Hematopoietic multipotent progenitor cell treated with erythropoietin and hydrocortisone succinate and interleukin-3 and kit ligand, for 15 days (in vitro differentiated cells): ENCODE measurements around the gene SLC9C2.
A peak's percentile ranks its signal among the peaks of the same experiment; 100 is the strongest.
"Not testable (repeated sequence)": the region's sequence is repeated elsewhere in the genome, so short reads cannot be mapped to it uniquely, and the experiment has no call there.

Experiments used
- DNase-seq: peaks from one replicate; pipeline ENCODE4 v3.0.0-alpha.2; 2015; ENCODE audit warnings: low spot score

The SLC9C2 gene

GRCh38 chr1:173529106-173529505 is 73.8 kb downstream of the SLC9C2 start:
- DNase-seq = no peak

DNA sequence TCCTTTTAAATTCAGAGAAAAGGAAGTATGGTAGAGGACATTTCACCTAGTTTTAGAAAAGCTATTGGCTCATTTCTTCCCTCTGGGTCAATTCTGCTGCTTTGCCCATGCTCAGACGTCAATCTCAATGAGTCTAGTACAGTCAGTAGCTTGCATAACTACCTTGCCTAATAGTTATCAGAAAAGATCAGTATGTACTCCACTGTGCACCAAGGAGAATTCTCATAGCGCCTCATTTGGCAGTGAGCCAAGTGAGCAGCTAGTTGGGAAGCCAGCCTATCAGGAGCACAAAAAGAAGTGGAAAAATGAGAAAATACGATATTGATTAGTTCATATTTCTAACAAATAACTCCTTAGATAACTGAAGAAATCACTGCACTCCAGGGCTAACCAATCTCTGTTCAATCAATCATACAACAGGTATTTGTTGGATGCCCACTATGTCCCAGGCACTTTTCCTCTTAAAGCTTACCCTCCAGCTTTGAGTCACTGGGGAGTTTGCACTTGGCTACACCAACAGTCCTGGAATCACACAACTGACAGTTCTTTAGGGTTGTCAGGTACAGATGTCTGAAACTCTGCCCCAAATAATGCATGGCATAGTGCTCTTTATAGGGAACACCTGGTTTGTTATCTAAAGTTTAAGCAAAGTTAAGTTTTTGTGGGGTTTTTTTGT is 75.6 kb downstream of the SLC9C2 start:
- peak; percentile 22 for DNase-seq

DNA sequence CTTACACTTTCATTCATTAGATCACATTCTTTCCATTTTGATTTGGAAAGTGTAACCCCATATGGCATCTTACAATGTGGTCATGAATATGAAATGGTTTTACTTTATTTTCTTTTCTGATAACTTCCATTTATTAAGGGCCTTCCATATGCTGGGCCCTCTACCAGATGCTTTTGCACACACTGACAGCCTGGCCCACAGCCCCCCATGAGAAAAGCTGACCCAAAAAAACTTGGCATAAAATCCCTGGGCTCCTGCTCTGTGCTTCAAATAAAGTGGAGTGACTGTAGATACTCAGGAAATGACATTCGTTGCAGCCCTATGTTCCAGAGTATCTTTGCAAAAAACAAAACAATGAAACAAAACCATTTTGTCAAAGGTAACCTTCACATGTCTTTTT is 76.9 kb downstream of the SLC9C2 start:
- DNase-seq = no peak

- no peak for DNase-seq
Observed at GRCh38 chr1:173523329-173523728, 79.5 kb downstream of the SLC9C2 start.

DNA sequence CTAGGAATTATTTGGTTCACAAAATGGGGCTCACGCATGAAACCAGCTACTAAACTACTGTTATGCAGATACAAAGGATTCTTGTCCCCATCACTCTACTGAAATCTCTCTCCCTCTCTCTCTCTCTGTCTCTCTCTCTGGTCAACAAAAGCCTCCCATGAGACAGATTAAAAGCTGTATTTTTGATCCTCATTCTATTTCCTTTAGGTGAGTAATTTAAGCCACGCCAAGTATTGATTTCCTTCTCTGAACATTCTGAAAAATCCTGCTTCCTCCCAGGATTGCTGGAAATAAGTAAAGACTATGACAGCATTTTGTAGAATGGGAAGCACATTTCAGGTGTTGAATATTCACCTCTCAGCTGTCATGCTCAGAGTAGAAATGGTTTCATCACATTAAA is 82.1 kb downstream of the SLC9C2 start:
- DNase-seq = no peak

DNA sequence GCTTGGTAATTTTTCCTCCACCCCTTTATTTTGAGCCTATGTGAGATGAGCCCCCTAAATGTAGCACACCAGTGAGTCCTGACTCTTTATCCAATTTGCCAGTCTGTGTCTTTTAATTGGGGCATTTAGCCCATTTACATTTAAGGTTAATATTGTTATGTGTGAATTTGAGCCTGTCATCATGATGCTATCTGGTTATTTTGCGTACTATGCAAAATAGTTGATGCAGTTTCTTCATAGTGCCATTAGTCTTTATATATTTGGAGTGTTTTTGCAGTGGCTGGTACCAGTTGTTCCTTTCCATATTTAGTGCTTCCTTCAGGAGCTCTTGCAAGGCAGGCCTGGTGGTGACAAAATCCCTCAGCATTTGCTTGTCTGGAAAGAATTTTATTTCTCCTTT is 88.4 kb downstream of the SLC9C2 start:
- DNase-seq = not testable (repeated sequence)

GRCh38 chr1:173509797-173510196 is 93.1 kb downstream of the SLC9C2 start:
- no peak for DNase-seq

GRCh38 chr1:173508541-173508940 is 94.3 kb downstream of the SLC9C2 start:
- no peak for DNase-seq

DNA sequence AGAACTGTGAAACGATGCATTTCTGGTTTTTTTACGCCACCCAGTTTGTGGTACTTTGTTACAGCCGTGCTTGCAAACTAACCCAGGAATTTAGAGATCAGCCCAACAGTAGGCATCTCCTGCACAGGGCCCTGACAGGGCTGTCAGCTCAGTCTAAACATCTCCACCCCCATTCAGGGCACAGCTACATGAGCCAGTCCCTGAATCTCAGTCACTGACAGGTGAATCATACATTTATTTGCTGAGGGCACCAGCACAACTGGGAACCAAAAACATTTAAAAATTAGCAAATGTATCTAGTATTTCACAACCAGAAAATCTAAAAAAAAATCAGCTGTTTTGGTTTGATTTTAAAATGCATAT is 95.0 kb downstream of the SLC9C2 start:
- DNase-seq = no peak

DNA sequence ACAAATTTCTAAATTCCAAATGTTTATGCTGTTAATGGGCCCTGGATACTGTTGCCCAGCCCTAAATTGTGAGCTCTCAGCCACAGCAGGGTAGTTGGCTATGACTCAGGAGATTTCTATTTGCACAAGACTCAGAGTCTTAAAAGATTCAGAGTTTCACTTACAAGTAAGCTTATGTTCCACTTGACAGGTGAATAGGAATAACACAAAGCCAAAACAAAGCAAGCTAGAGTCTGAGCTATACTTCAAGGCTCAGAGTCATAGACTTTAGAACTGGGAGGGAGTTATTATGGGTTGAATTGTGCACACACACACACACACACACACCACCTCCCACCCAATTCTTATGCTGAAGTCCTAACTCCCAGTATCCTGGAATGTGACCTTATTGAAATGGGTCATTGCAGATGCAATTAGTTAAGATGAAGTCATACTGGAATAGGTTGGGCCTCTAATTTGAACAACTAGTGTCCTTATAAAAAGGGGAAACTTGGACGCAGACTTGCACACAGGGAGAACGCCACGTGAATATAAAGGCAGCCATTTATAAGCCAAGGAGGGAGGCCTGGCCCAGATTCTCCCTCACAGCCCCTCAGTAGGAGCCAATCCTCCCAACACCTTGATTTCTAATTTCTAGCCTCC is 95.5 kb downstream of the SLC9C2 start:
- DNase-seq = no peak

- peak; percentile 70 for DNase-seq
Observed at GRCh38 chr1:173506437-173506836, 96.4 kb downstream of the SLC9C2 start.

DNA sequence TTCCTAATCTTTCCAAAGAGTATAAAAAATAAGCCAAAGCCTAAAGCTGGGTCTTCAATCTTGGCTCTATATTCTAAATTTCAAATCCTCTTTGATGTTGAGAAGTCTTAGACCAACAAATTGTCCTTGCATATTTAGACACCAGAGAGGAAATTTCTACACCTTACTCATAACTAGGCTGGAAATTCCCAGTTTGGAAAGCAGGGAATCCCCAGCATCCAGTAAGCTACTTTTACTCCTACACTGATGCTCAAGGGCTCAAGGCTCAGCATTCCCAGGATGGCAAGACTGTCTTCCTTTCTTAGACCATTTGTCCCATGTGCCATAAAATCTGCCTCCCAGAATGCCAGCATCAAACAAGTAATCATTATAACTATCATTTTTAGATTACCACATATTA is 97.5 kb downstream of the SLC9C2 start:
- DNase-seq = no peak

DNA sequence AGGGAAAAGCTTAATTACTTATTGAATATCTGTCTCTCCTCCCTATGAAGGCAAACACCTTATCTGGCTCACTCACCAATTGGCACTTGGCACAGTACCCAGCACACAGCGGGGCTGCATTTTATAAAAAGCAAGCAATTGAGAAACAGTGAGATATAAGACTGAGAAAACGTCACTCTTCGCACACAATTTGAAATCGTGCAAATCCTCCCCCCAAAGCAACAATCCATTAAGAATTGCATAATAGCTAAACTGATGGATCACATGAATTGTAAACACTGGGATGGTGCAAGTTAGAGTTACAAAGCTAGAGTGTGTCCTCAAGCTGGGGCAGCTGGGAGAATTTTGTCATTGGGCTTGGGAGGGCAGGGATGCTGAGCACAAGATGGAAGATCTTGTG is 98.6 kb downstream of the SLC9C2 start:
- DNase-seq = peak; percentile 58

DNA sequence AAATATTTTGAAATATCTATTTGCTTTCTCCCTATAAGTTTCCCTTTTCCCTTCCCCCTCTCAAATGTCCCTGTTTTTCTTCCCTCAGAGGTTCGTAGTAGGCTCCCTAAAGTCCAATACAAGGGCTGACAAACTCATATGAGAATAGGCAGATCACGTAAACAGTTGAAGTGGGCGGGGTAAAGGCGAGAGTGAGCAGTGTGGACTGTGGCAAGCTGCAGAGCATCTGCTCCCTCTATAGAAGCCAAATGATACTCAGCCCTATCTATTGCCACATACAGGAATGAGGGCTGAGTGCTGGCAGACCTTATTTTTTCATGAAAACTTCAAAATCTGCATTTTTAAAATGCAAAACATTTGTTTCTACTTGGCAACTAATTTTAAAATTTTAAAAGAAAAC is 99.5 kb downstream of the SLC9C2 start:
- DNase-seq = peak; percentile 65

DNA sequence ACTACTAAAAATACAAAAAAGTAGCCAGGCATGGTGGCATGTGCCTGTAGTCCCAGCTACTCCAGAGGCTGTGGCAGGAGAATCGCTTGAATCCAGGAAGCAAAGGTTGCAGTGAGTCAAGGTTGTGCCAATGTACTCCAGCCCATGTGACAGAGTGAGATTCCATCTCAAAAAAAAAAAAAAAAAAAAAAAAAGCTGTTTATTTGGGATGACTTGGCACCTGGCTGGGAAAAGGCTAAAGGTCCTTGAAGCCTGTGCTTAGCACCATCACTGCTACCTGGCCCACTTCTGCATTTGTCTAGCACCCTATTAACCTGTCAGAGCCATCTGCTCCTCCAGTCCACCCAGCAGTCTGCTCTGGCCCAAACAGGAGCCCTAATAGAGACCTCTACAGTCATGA is 100.8 kb downstream of the SLC9C2 start:
- DNase-seq = no peak

DNA sequence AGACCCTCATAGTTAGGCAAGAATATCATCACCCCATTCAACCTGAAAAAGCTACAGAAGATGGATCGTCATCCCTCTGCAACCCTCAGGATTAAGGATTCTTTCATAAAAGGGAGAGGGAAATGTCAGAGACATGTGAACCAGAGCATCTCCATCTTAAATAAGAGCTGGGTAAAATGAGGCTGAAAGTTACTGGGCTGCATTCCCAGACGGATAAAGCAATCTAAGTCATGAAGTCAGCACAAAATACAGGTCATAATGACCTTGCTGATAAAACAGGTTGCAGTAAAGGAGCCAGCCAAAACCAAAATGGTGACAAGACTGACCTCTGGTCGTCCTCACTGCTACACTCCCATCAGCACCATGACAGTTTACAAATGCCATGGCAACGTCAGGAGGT is 103.1 kb downstream of the SLC9C2 start:
- DNase-seq = no peak

GRCh38 chr1:173496757-173497320 is 106.0 kb downstream of the SLC9C2 start:
- no peak for DNase-seq

DNA sequence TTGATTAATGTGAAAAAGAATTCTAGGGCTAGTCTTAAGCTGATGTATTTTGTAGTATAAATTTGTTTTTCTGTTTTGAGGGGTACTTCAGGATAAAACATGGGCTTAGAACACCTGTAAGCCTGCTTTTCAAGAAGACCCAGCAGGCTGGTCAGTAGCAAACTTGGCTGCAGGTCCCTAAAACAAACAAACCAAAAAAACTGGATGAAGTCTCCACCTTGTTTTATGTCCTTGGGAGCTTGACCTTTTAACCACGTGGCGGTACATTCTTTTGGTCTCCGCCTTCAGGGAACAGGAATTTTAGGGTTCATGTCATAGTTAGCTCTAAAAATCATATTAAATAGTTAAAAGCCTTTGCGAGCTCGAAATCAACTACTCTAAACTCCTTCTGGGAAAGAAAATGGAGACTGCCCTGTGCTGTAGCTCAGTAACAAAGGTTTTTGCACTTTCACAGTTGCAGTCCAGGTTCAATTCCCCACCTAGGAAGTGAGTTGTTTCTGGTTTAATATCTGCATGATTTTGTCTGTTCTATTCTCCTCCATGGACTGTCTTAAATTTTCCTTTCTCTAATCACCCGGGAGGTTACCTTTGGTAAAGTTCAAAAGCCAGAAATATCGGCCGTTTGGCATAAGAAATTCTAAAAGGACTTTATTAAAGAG is 107.1 kb downstream of the SLC9C2 start:
- DNase-seq = no peak

DNA sequence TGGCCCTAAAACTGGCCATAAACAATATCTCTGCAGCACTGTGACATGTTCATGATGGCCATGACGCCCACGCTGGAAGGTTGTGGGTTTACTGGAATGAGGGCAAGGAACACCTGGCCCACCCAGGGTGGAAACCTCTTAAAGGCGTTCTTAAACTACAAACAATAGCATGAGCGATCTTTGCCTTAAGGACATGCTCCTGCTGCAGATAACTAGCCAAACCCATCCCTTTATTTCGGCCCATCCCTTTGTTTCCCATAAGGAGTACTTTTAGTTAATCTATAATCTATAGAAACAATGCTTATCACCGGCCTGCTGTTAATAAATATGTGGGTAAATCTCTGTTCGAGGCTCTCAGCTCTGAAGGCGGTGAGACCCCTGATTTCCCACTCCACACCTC is 109.7 kb downstream of the SLC9C2 start:
- not testable (repeated sequence) for DNase-seq

DNA sequence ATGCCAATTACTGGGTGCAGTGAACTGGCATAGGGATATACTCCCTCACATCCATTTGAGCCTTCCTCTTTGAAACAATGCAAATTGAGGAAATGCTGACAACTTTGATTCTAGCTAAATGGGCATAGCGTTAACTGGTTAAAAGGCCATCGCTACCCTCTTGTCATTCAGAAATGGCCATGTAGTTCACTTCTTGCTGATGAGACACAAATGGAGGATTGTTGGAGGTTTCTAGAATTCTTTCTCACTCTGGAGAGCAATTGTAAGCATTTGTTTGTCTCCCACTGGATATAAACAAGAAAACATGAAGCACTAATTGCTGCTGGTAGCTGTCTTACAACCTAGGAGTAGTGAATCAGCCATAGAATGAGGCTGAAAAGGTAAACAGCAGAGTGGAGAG is 111.4 kb downstream of the SLC9C2 start:
- DNase-seq = no peak

DNA sequence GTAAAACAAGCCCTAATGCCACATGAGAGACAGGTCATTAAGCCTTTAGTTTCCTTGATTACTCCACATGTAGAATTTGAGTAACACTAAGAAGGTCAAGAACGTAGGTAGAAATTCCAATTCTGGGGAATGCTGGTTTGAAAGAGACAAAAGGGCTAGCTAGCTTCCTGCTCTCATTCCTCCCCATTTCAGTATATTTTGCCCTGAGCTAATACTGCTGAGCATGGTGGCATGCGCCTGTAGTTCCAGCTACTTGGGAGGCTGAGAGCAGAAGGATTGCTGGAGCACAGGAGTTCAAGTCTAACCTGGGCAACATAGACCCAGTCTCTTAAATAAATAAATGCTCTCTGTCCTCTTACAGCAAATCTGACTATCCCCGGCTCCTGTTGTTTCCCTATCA is 112.9 kb downstream of the SLC9C2 start:
- DNase-seq = no peak

DNA sequence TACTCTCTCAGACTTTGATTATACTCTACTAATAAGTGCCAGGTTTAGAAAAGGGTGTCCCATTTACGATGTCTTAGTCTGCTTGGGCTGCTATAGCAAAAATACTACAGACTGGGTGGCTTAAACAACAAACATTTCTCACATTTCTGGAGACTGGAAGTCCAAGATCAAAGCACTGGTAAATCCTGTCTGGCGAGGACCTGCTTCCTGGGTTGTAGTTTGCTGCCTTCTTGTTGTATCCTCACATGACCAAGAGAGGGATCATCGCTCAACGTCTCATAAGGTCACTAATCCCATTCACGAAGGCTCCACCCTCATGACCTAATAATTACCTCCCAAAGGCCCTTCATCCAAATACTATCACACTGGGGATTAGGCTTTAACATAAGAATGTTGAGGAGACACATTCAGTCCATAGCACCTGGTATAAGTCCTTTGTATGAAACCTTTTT is 113.7 kb downstream of the SLC9C2 start:
- DNase-seq = no peak

DNA sequence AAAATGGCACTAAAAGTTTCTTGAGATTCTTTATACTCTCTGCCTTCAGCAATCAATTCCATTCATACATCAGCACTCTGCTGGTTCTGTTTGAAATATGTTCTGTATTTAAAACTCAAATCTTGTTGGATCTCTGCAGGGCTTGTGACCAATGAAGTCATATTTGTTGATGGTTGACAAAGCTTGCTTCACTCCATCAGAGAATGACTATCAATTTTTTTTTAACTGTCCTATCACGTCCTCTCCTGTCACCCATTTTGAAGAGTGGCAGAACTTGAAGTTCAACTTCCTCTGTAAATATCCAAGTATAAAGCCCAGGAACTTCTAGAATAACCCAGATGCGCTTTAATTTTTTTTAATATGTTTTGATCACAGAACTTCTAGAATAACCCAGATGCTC is 114.9 kb downstream of the SLC9C2 start:
- no peak for DNase-seq
